H9 (cell line): ENCODE results near the gene SETMAR. TPM values are rescaled to one million over a fixed set of nuclear protein-coding genes. Genes with fewer than 3 reads are reported as not detected.

Source experiments
- DNase-seq: peaks from one replicate; pipeline ENCODE4 v3.0.0-alpha.2; 2017
- H2AFZ ChIP-seq: one replicate; pipeline ENCODE4 v1.6.1; 2013; ENCODE audit warnings: mild to moderate bottlenecking, low read length, control low read depth, moderate library complexity
- H2AK5ac ChIP-seq: 2 replicates; pipeline ENCODE4 v1.6.1; 2013; ENCODE audit warnings: low read length, control low read depth, mixed read lengths; ENCODE audit not compliant: insufficient read length
- H2BK120ac ChIP-seq: one replicate; pipeline ENCODE4 v1.6.1; 2013; ENCODE audit warnings: low read depth, mild to moderate bottlenecking, low read length, control low read depth, inconsistent platforms; ENCODE audit not compliant: poor library complexity, severe bottlenecking
- H2BK12ac ChIP-seq: 2 replicates; pipeline ENCODE4 v1.6.1; 2013; ENCODE audit warnings: low read length, control low read depth, mixed read lengths, low read depth; ENCODE audit not compliant: insufficient read length
- H2BK15ac ChIP-seq: 2 replicates; pipeline ENCODE4 v1.6.1; 2013; ENCODE audit warnings: low read depth, low read length, control low read depth
- H2BK20ac ChIP-seq: one replicate; pipeline ENCODE4 v1.6.1; 2013; ENCODE audit warnings: low read depth, mild to moderate bottlenecking, low read length, control low read depth, inconsistent platforms; ENCODE audit not compliant: poor library complexity, severe bottlenecking
- H2BK5ac ChIP-seq: 2 replicates; pipeline ENCODE4 v1.6.1; 2013; ENCODE audit warnings: low read length, control low read depth, mixed read lengths; ENCODE audit not compliant: insufficient read length
- H3K14ac ChIP-seq: 2 replicates; pipeline ENCODE4 v1.6.1; 2013; ENCODE audit warnings: low read length, control low read depth; ENCODE audit not compliant: insufficient read depth
- H3K18ac ChIP-seq: 2 replicates; pipeline ENCODE4 v1.6.1; 2013; ENCODE audit warnings: low read depth, mild to moderate bottlenecking, mixed read lengths, low read length, control low read depth; ENCODE audit not compliant: insufficient read length
- H3K23ac ChIP-seq: 2 replicates; pipeline ENCODE4 v1.6.1; 2013; ENCODE audit warnings: low read length, control low read depth, mixed read lengths, low read depth; ENCODE audit not compliant: insufficient read length
- H3K23me2 ChIP-seq: 2 replicates; pipeline ENCODE4 v1.6.1; 2013; ENCODE audit warnings: low read depth, mild to moderate bottlenecking, mixed read lengths, low read length, control low read depth; ENCODE audit not compliant: insufficient read length, poor library complexity, severe bottlenecking
- H3K27ac ChIP-seq: 2 replicates; pipeline ENCODE4 v1.5.1; 2013; ENCODE audit warnings: low read length, control low read depth, mixed read lengths, low read depth; ENCODE audit not compliant: insufficient read length
- H3K27me3 ChIP-seq: 2 replicates; pipeline ENCODE4 v1.6.1; 2013; ENCODE audit warnings: low read length, control low read depth, inconsistent platforms; ENCODE audit not compliant: insufficient read depth
- H3K4ac ChIP-seq: 2 replicates; pipeline ENCODE4 v1.6.1; 2013; ENCODE audit warnings: low read depth, mild to moderate bottlenecking, control low read depth, inconsistent platforms, low read length, moderate library complexity
- H3K4me1 ChIP-seq: 2 replicates; pipeline ENCODE4 v1.6.1; 2013; ENCODE audit warnings: low read length, control low read depth, inconsistent platforms; ENCODE audit not compliant: insufficient read depth
- H3K4me2 ChIP-seq: 2 replicates; pipeline ENCODE4 v1.6.1; 2013; ENCODE audit warnings: low read length, control low read depth, mixed read lengths; ENCODE audit not compliant: insufficient read length, insufficient read depth
- H3K56ac ChIP-seq: 2 replicates; pipeline ENCODE4 v1.6.1; 2013; ENCODE audit warnings: low read depth, mild to moderate bottlenecking, mixed read lengths, low read length, control low read depth; ENCODE audit not compliant: insufficient read length
- H3K79me1 ChIP-seq: 2 replicates; pipeline ENCODE4 v1.6.1; 2013; ENCODE audit warnings: low read depth, mild to moderate bottlenecking, moderate library complexity, low read length, control low read depth, inconsistent platforms; ENCODE audit not compliant: insufficient read depth, poor library complexity, severe bottlenecking
- H3K79me2 ChIP-seq: 2 replicates; pipeline ENCODE4 v1.6.1; 2013; ENCODE audit warnings: low read length, control low read depth, inconsistent platforms; ENCODE audit not compliant: insufficient read depth
- H3K9ac ChIP-seq: 2 replicates; pipeline ENCODE4 v1.6.1; 2013; ENCODE audit warnings: low read length, control low read depth, mixed read lengths; ENCODE audit not compliant: insufficient read length; ENCODE audit errors: extremely low read depth
- H3K9me3 ChIP-seq: one replicate; pipeline ENCODE4 v1.6.1; 2013; ENCODE audit warnings: low read depth, low read length, inconsistent platforms; ENCODE audit not compliant: control insufficient read depth
- H3T11ph ChIP-seq: one replicate; pipeline ENCODE4 v1.6.1; 2013; ENCODE audit warnings: mild to moderate bottlenecking, low read length, control low read depth, inconsistent platforms
- H4K20me1 ChIP-seq: one replicate; pipeline ENCODE4 v1.6.1; 2013; ENCODE audit not compliant: control insufficient read depth, insufficient read length, insufficient read depth
- H4K5ac ChIP-seq: 2 replicates; pipeline ENCODE4 v1.6.1; 2013; ENCODE audit warnings: low read depth, mild to moderate bottlenecking, mixed read lengths, low read length, control low read depth; ENCODE audit not compliant: insufficient read length
- H4K8ac ChIP-seq: replicated peaks from 2 replicates; pipeline ENCODE4 v1.6.1; 2013; ENCODE audit warnings: low read length, control low read depth, mixed read lengths, low read depth; ENCODE audit not compliant: insufficient read length
- H4K91ac ChIP-seq: 2 replicates; pipeline ENCODE4 v1.6.1; 2013; ENCODE audit warnings: low read depth, mild to moderate bottlenecking, moderate library complexity, mixed read lengths, low read length, control low read depth; ENCODE audit not compliant: insufficient read length
- H3K27ac Mint-ChIP-seq, 3 experiments: 2 replicates in 2 of 3; 3 replicates in 1 of 3; pipeline ENCODE4 v1.8.0; 2020 to 2021; ENCODE audit warnings: mixed read lengths in 3 of 3, mild to moderate bottlenecking in 1 of 3, moderate library complexity in 1 of 3
- H3K27me3 Mint-ChIP-seq: 2 replicates; pipeline ENCODE4 v1.8.0; 2021; ENCODE audit warnings: low read depth, mild to moderate bottlenecking, moderate library complexity, mixed read lengths
- H3K36me3 Mint-ChIP-seq, 3 experiments: 2 replicates in 2 of 3; 3 replicates in 1 of 3; pipeline ENCODE4 v1.8.0; 2020 to 2021; ENCODE audit warnings: low read depth in 3 of 3, mixed read lengths in 3 of 3; ENCODE audit not compliant: insufficient read depth in 1 of 3
- H3K4me1 Mint-ChIP-seq, 2 experiments: 2 replicates each; pipeline ENCODE4 v1.8.0; 2020; ENCODE audit warnings: mixed read lengths in 2 of 2
- H3K4me3 Mint-ChIP-seq, 2 experiments: 2 replicates in 1 of 2; 3 replicates in 1 of 2; pipeline ENCODE4 v1.8.0; 2020 to 2021; ENCODE audit warnings: mild to moderate bottlenecking in 2 of 2, mixed read lengths in 2 of 2, moderate library complexity in 1 of 2
- H3K9me3 Mint-ChIP-seq, 2 experiments: 2 replicates in 1 of 2; 3 replicates in 1 of 2; pipeline ENCODE4 v1.8.0; 2020; ENCODE audit warnings: mild to moderate bottlenecking in 2 of 2, mixed read lengths in 2 of 2, moderate library complexity in 1 of 2
- CTCF ChIP-seq: fragments of 200-600 bp; sonication (generic); conservative IDR thresholded peaks from 3 replicates; pipeline ENCODE4 v1.8.0; 2021; ENCODE audit warnings: antibody characterized with exemption, mild to moderate bottlenecking
- WGBS: extraction: QIAGEN DNeasy Blood & Tissue Kit; methylation state at CpG from one replicate; pipeline ENCODE4 v1.1.7; 2013; ENCODE audit warnings: missing lambda C conversion rate, low lambda C conversion rate, mixed read lengths; ENCODE audit not compliant: insufficient read length; ENCODE audit errors: extremely low coverage; 5-methylcytosine and 5-hydroxymethylcytosine counted together
- total RNA-seq: library from RNA; stranded (reverse); gene quantifications from 2 replicates; pipeline ENCODE4 v1.2.1, GENCODE V29; 2021

The SETMAR gene
- total RNA-seq, 1 experiment from 2014 or later = 29.1 TPM

DNA sequence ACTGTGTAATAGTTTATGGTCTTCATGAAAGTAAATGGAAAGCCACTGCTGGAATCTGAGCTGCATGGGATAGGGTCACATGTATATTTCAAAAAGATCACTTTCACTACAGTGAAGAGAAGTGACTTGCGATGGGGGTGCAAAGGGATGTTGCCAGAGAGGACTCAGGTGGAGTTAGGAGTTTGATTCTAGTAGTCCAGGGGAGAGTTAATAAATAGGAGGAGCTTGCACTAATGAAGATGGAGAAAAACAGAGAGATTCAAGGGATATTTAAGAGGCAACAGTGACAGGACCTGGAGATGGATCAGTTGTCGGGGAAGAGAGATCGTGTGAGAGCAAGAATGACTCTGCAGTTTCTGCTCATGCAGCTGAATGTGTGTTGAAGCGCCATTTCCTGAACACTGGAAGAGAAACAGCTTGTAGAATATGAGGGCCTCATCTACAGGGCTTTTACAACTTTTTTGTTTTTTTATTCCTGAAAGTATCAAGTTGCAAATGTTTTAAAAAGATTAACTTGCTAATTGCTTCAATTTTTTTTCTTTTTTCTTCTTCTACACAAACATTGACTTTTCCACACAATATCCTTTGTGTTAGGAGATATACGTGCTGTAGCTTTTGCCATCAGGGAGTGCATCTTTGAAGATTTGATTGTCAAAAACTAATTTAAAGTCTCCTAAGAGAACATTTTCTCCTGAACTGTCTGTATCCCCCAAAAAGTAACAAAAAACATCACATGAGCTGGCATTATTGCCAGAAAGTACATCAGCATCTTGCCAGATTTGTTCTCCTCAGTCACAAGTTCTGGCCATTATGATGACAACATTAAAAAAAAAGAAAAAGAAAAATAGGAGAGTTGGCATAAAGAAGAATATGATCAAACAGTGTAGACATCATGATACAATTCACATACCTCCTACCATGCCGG lies 37.5 kb downstream of the SETMAR start:
- no peak overlapping the region for H2AFZ ChIP-seq
- H3K18ac ChIP-seq = no peak overlapping the region
- no peaks in the 10 kb centered on the region; the same call in 1 of the 2 replicates for H3K4me1 ChIP-seq

More for the DNA sequence above, 37.5 kb downstream of the SETMAR start:
- H3K79me1 ChIP-seq = no peaks in the 10 kb centered on the region
- no peak overlapping the region for H3K4ac ChIP-seq
- H3K23ac ChIP-seq = no peak overlapping the region
- no peak overlapping the region for H4K8ac ChIP-seq
- H3T11ph ChIP-seq = no peak overlapping the region
- no peak overlapping the region for H2BK20ac ChIP-seq
- no peaks in the 10 kb centered on the region for H3K9me3 Mint-ChIP-seq
- H3K9ac ChIP-seq = no peak overlapping the region
- H3K23me2 ChIP-seq = no peaks in the 10 kb centered on the region
- no peak overlapping the region for H2BK120ac ChIP-seq
- no peak overlapping the region for H3K14ac ChIP-seq
- no peaks in the 10 kb centered on the region for H4K20me1 ChIP-seq
- no peak overlapping the region for H2BK12ac ChIP-seq
- no peak overlapping the region for H4K91ac ChIP-seq
- H3K9me3 ChIP-seq = no peaks in the 10 kb centered on the region
- no peak overlapping the region for H2AK5ac ChIP-seq
- H2BK15ac ChIP-seq = no peak overlapping the region
- H3K27ac Mint-ChIP-seq = peak overlapping the region in 2 of 3 experiments; percentile 0 to 35; a peak in 3 of 7 replicates
- H2BK5ac ChIP-seq = no peak overlapping the region
- H3K56ac ChIP-seq = no peak overlapping the region
- H3K36me3 Mint-ChIP-seq = no peaks in the 10 kb centered on the region
- no peaks in the 10 kb centered on the region for H3K79me2 ChIP-seq
- H4K5ac ChIP-seq = no peak overlapping the region
- no CpG with 5 or more reads among the region's 6 CpGs for WGBS
- H3K27me3 Mint-ChIP-seq = no peaks in the 10 kb centered on the region
- no peak overlapping the region for H3K4me2 ChIP-seq
- no peaks in the 10 kb centered on the region for H3K27me3 ChIP-seq
- H3K4me3 Mint-ChIP-seq = no peak overlapping the region
- TF ChIP-seq CTCF = no peak
- no peak overlapping the region for H3K27ac ChIP-seq
- DNase-seq = no peak
- peaks cover 27 to 28% of the 10 kb centered on the region in 2 experiments for H3K4me1 Mint-ChIP-seq
